Activated T-helper 1 cell treated with anti-CD3 and anti-CD28 coated beads, Interleukin-2, amount 50 U/mL, for 16 hours (primary cell): ENCODE data around the gene NLRC4.
"Not testable (repeated sequence)": the region's sequence is repeated elsewhere in the genome, so short reads cannot be mapped to it uniquely, and the experiment has no call there.

Experiments
- DNase-seq, 2 donors: peaks; one replicate each; pipeline ENCODE4 v3.0.0-alpha.2; 2020; ENCODE audit warnings: low read depth in 1 of 2, low spot score in 1 of 2

NLRC4 gene, protein sequence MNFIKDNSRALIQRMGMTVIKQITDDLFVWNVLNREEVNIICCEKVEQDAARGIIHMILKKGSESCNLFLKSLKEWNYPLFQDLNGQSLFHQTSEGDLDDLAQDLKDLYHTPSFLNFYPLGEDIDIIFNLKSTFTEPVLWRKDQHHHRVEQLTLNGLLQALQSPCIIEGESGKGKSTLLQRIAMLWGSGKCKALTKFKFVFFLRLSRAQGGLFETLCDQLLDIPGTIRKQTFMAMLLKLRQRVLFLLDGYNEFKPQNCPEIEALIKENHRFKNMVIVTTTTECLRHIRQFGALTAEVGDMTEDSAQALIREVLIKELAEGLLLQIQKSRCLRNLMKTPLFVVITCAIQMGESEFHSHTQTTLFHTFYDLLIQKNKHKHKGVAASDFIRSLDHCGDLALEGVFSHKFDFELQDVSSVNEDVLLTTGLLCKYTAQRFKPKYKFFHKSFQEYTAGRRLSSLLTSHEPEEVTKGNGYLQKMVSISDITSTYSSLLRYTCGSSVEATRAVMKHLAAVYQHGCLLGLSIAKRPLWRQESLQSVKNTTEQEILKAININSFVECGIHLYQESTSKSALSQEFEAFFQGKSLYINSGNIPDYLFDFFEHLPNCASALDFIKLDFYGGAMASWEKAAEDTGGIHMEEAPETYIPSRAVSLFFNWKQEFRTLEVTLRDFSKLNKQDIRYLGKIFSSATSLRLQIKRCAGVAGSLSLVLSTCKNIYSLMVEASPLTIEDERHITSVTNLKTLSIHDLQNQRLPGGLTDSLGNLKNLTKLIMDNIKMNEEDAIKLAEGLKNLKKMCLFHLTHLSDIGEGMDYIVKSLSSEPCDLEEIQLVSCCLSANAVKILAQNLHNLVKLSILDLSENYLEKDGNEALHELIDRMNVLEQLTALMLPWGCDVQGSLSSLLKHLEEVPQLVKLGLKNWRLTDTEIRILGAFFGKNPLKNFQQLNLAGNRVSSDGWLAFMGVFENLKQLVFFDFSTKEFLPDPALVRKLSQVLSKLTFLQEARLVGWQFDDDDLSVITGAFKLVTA

DNA sequence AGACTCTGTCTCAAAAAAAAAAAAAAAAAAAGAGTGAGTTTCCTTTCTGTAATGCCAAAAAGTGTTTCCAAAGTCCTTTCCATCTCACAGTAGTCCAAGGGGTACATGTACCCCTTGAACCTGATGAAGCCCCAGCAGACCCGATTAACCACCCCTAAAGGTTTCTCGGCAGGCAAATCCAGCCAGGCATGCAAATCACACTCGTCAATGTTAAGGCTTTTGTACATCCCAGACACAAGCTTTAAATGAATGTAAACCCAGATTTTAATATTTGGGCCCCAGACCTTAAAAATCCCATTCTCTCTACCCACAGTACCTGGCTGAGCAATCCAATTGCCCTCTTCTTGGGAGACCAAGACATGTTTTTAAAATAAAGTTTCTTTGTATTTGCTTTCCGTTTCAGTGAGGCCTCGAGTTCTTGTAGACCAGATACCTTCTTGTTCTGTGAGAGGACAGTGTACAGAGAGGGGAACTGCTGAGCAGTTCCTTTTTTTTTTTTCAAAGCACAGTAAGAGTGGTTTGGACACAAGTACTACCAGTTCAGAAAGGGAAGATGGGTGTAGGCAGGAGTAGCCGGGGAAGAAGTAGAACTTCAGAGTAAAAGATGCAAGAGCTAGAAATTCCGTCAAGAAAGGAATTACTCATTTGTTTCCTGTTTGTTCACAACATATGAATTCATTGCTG, at the start of gene NLRC4:
TSS of gene NLRC4 (minus strand) at position 465 of the 684 bp plus-strand sequence. CDS start 8,111 bp downstream, outside the sequence.
- DNase-seq: no peak

DNA sequence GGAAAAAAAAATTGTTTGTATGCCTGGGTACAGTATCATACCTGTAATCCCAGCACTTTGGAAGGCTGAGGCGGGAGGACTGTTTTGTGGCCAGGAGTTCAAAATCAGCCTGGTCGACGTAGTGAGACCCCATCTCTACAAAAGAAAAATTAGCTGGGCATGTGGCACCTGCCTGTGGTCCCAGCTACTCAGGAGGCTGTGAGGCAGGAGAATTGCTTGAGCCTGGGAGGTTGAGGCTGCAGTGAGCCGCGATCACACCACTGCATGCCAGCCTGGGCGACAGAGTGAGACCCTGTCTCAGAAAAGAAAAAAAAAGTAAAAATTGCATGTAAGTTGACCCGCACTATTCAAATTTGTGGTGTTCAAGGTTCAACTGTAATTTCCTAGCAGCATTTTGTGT, 45.9 kb upstream of the NLRC4 start:
- no peak for DNase-seq

DNA sequence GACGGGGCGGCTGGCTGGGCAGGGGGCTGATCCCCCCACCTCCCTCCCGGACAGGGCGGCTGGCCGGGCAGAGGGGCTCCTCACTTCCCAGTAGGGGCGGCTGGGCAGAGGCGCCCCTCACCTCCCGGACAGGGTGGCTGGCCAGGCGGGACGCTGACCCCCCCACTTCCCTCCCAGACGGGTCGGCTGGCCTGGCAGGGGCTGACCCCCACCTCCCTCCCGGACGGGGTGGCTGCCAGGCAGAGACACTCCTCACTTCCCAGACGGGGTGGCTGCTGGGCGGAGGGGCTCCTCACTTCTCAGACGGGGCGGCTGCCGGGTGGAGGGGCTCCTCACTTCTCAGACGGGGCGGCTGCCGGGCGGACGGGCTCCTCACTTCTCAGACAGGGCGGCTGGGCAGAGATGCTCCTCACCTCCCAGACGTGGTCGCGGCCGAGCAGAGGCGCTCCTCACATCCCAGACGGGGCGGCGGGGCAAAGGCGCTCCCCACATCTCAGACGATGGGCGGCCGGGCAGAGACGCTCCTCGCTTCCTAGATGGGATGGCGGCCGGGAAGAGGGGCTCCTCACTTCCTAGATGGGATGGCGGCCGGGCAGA, 29.4 kb upstream of the NLRC4 start:
- DNase-seq: not testable (repeated sequence)

DNA sequence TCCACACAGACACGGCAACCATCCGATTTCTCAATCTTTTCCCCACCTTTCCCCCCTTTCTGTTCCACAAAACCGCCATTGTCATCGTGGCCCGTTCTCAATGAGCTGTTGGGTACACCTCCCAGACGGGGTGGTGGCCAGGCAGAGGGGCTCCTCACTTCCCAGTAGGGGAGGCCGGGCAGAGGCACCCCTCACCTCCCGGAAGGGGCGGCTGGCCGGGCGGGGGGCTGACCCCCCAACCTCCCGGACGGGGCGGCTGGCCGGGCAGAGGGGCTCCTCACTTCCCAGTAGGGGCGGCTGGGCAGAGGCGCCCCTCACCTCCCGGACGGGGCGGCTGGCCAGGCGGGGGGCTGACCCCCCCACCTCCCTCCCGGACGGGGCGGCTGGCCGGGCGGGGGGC, 28.8 kb upstream of the NLRC4 start:
- DNase-seq: not testable (repeated sequence)

DNA sequence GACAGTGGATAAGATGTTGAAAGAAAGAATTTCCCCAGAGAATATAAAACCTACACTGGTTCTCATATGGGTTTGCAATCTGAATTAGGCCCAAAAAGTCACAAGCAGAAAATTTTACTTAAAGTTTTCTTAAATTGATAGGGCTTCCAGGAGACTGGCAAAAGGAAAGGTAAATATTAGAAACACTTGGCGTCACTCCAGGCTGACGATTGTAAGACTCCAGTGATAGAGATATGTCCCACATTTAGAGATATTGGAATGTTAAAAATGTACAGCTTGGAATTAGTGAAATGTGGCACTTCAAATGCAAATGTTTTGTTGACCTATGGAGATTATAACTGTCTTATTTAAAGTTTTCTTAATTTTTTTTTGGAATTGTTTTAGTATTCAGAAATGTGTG, 27.1 kb upstream of the NLRC4 start:
- DNase-seq: no peak

DNA sequence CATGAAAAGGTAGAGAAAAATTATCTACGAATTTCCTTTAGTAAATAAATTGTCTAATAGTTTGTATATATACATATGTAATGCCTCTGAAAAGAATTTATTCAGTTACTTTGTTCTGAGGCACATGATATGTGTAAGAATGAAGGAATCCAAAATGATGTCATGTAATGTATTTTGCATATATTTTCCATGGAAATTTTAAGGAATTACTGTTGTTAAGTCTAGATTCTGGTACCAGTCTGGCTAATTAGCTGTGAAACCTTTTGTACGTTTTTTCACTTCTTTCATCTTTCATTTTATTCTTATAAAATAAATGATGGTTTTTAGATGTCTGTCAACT, 25.3 kb upstream of the NLRC4 start:
- DNase-seq: no peak

DNA sequence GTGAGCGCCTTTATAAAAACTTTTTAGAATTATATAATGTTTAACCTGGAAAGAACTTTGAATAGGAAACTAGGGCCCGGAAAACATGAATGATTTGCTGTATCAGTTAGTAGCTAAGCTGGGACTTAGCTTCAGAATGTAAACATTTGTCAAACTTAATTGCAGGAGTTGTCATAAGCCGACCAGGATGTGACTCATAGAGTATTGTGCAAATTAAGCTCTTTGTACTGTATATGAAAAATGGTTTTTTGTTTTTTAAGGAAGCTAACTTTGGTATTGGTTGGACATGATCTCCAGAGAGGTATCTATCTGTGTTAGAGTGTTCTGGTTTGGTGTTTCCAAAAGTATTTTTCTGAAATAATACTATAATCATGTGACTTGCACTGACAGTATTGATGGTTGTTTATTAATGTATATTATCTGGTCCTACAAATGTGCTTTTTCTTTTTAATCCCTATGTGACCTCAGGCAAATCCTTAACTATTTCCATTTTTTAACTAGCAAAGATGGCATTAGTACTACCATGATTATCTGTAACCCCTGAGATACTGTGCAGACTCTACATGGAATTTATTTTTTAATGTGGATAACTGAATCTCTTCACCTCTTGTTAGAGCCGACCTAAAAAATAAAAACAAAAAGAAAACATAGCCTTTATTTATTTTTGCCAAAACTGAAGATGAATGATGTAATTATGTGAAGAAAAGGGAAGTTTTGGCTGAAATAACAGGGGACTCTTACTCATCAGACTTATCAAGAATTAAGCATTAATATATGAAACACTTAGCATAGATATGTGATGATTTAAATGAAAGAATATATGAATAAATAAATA, 24.7 kb upstream of the NLRC4 start:
- no peak for DNase-seq

DNA sequence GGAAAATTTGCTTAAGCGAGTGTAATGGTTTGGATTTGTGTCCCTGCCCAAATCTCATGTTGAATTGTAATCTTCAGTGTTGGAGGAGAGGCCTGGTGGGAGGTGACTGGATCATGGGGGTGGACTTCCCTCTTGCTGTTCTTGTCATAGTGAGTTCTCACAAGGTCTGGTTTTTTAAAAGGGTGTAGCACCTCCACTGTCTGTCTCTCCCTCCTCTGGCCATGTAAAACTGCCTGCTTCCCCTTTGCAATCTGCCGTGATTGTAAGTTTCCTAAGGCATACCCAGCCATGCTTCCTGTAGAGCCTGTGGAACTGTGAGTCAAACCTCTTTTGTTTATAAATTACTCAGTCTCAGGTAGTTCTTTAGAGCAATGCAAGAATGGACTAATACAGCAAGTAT, 19.6 kb upstream of the NLRC4 start:
- no peak for DNase-seq

DNA sequence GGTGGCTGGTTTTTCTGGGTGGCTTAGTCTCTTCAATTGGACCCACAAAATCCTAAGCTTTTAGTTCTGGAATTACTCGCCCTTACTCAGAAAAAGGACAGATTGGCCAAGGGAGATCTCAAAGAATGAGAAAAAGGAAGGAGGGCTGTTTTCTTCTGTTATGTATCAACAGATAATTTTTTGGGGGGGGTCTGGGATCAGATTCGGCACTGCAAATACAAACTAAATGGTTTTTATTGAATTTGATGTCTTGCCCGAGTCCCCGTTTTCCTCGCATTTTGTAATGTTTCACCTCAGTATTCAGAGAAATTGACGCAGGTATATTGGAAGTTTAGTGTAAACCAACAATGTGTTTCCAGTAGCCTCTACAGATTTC, 13.8 kb upstream of the NLRC4 start:
- DNase-seq: no peak

DNA sequence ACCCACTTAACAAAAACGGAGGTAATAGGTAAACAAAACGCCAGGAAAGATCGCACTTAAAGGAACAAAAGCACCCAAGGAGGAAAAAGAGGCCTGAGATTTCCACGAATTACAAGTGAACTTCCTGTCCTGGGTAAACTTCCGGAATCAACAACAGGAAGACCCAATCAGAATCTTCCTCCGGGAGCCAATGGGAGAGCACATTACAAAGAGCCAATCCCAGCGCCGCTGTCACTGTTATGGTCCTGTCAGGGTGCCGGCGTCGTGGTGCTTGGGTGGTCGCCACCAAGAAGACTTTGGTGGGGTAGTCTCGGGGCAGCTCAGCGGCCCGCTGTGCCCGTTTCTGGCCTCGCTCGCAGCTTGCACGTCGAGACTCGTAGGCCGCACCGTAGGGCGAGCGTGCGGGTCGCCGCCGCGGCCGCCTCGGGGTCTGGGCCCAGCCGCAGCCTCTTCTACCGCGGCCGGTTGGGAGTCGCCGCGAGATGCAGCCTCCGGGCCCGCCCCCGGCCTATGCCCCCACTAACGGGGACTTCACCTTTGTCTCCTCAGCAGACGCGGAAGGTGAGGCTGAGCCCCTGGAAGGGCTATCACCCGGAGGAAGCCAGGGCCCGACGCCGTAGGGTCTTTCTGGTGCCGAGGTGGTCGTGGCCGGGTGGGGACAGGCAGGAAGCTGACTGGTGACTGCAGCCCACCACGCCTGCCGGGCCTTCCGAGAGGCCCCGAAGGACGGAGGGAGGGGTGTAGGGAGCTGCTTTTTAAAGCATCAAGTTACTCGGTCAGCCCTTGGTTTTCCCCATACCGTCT, 13.2 kb upstream of the NLRC4 start, which contains the start of gene YIPF4:
TSS of gene YIPF4 (plus strand) at position 231 of the 804 bp plus-strand sequence. CDS start at position 483, 252 bp downstream.
- peak; percentile 71 to 75 for DNase-seq

DNA sequence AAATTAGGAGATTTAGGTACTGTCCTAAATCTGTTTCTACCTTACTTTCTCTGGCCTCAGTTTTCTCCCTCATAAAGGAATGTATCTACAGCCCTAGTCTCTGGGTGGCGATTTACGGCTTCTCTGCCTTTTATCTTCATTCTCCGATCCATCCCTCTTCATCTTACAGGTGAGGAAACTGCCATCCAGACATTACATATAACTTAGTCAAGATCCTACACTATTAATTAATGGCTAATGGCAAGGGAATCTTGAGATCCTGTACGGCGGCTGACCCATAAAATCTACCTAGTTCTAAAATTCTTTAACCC, 12.6 kb upstream of the NLRC4 start:
- DNase-seq: no peak

DNA sequence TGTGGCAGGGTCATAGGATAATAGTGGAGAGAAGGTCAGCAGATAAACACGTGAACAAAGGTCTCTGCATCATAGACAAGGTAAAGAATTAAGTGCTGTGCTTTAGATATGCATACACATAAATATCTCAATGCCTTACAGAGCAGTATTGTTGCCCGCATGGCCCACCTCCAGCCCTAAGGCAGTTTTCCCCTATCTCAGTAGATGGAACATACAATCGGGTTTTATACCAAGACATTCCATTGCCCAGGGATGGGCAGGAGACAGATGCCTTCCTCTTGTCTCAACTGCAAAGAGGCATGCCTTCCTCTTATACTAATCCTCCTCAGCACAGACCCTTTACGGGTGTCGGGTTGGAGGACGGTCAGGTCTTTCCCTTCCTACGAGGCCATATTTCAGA, 11.1 kb upstream of the NLRC4 start:
- DNase-seq: not testable (repeated sequence)

DNA sequence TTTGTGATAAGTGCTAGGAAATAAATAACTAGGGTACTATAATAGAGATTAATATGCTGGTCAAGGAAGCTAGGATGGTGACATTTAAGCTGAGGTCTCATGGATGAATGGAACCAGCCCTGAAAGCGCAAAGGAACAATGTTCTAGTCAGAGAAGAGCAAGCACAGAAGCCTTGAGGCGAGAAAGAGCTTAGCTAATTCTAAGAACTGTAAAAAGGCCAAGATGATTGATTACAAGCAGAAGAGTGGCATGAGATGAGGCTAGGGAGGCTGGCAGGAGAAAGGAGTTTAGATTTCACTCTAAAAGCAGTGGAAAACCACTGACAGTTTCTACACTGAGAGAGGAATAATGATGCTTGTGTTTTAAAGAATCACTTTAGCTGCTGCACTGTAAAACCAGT, 9.6 kb upstream of the NLRC4 start:
- no peak for DNase-seq

DNA sequence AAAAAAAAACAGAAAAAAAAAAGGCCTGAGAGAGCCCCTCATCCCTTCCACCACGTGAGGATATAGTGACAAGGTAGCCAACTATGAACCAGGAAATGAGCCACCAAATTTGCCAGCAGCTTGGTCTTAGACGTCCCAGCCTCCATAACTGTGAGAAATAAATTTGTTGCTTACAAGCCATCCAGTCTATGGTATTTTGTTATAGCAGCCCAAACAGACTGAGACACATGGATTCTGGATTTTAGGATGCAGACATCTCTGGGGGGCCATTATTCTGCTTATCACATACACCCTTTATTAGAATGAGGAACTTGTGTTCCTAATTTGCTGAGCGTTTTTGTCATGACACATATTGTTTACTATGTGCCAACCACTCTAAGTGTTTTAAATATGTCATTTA, 7.6 kb upstream of the NLRC4 start:
- DNase-seq: no peak

DNA sequence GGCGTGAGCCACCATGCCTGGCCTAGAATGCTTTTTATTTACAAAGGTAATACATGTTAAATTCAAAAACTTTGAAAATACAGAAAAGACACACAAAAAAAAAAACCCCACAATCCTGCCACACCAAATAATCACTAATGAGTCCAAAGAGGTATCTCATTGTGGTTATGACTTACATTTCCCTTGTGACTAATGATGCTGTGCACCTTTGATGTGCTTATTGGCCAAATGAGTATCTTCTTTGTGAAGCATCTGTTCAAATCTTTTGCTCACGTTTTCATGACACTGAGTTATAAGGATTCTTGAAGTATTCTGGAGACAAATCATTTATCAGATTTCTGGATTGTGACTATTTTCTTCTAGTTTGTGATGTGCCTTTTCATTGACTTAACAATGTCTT, 6.4 kb upstream of the NLRC4 start:
- no peak for DNase-seq

DNA sequence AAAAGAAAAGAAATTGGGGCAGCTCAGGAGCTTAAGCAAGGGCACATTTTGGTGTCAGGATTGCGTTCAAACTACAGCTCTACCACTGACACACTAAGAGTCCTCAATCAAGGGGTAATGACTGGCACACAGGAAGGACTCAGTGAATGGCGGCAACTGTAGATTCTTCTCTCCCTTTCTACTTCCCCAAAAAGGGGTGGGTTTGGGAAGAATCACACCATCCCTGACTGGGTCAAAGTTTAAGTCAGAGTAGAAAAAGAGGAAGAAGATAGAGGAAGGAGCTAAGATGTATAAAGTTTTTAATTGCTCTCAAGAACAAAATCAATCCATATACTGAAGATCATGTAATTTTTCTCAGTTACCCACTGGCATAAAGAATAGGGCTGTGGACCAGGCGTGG, 2.6 kb downstream of the NLRC4 start:
- DNase-seq: no peak

DNA sequence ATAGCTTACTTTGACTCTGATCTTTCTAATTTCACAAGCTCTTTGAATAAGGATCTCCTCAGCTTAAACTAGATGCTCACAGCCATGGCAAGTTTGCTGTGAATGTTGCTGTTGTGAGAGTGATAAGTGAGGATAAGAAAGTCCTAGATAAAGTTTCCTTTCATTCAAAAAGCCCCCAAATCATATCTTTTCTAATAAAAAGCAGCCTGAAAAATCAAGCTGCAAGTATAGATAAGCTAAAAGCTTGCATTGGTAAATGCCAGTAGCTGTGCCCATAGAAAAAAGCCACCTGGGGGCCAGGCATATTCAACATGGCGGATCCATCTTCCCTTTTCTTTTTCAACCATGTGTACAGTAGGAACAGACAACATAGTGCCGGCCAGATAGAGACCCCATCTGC, 4.3 kb downstream of the NLRC4 start:
- no peak for DNase-seq

DNA sequence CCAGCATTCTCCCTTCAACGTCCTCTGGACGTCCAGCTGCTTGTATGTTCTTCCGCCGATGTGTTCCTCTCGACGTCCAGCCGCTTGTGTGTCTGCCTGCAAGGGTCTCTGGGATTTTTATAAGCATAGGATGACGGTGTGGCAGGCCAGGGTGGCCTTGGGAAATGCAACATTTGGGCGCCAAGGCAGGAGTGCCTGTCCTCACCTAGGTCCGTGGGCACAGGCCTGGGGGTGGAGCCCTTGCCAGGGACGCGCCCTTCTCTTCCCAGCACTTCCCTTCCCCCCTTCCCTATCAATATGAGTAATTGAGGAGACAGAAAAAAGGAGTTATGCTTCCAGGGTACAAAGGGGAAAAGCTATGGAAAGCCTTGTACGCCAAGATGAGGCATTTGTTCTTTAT, 6.4 kb downstream of the NLRC4 start:
- no peak for DNase-seq

DNA sequence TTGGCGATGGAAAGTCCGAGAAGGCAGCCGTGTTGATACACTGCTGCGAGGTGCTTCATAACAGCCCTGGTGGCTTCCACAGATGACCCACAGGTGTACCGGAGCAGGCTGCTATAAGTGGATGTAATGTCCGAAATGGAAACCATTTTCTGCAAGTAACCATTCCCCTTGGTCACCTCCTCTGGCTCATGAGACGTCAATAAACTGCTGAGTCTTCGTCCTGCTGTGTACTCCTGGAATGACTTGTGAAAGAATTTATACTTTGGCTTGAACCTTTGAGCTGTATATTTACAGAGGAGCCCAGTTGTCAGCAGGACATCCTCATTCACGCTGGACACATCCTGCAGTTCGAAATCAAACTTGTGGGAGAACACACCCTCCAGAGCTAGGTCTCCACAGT, 14.4 kb downstream of the NLRC4 start:
- no peak for DNase-seq
